Loucy (cell line): ENCODE measurements around the gene TMEM117.

Experiments
- EZH2phosphoT487 ChIP-seq: fragments of 200-600 bp; IDR thresholded peaks from 2 replicates; pipeline ENCODE4 v1.6.1; 2018; ENCODE audit warnings: antibody characterized with exemption, mild to moderate bottlenecking, moderate library complexity, borderline replicate concordance
- TF ChIP-seq, protein P1 (sequence below): fragments of 200-600 bp; sonication (generic); conservative IDR thresholded peaks from 2 replicates; pipeline ENCODE4 v1.5.1; 2014; ENCODE audit warnings: mild to moderate bottlenecking, antibody characterized with exemption, low read length

GRCh38 chr12:43942379-43942778 lies 106.5 kb downstream of the TMEM117 start:
- TF ChIP-seq, protein P1, sequence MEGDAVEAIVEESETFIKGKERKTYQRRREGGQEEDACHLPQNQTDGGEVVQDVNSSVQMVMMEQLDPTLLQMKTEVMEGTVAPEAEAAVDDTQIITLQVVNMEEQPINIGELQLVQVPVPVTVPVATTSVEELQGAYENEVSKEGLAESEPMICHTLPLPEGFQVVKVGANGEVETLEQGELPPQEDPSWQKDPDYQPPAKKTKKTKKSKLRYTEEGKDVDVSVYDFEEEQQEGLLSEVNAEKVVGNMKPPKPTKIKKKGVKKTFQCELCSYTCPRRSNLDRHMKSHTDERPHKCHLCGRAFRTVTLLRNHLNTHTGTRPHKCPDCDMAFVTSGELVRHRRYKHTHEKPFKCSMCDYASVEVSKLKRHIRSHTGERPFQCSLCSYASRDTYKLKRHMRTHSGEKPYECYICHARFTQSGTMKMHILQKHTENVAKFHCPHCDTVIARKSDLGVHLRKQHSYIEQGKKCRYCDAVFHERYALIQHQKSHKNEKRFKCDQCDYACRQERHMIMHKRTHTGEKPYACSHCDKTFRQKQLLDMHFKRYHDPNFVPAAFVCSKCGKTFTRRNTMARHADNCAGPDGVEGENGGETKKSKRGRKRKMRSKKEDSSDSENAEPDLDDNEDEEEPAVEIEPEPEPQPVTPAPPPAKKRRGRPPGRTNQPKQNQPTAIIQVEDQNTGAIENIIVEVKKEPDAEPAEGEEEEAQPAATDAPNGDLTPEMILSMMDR: no peak
- no peak for TF ChIP-seq EZH2phosphoT487
